Colonic mucosa (tissue), 4 donors: ENCODE results near the gene SYNE1. TPM values are rescaled to one million over a fixed set of nuclear protein-coding genes. Genes with fewer than 3 reads are reported as not detected.
A peak's percentile ranks its signal among the peaks of the same experiment; 100 is the strongest.

Source experiments
- DNase-seq: peaks from one replicate; pipeline ENCODE4 v3.0.0-alpha.2; 2020
- H3K27ac ChIP-seq: fragments of 200-600 bp; one replicate; pipeline ENCODE4 v1.8.0; 2021
- H3K27me3 ChIP-seq: fragments of 200-600 bp; one replicate; pipeline ENCODE4 v1.8.0; 2021
- H3K36me3 ChIP-seq: fragments of 200-600 bp; one replicate; pipeline ENCODE4 v1.8.0; 2021
- H3K4me1 ChIP-seq: fragments of 200-600 bp; one replicate; pipeline ENCODE4 v1.8.0; 2021; ENCODE audit warnings: mild to moderate bottlenecking
- H3K4me3 ChIP-seq: fragments of 200-600 bp; one replicate; pipeline ENCODE4 v1.8.0; 2021
- H3K9ac ChIP-seq, 2 donors: one replicate each; pipeline ENCODE4 v1.7.0; 2013; ENCODE audit warnings: control low read depth in 2 of 2, low read depth in 2 of 2, low read length in 2 of 2
- H3K9me3 ChIP-seq: fragments of 200-600 bp; one replicate; pipeline ENCODE4 v1.8.0; 2021
- intact Hi-C: fragments of 100-400 bp; cut with DNase I; formaldehyde crosslinking; loops from one replicate; pipeline ENCODE4 v1.14.1; 2022
- total RNA-seq, 2 donors: library from RNA; stranded (reverse); fragmentation: NEBNext Ultra II Directional in 1 of 2; extraction: Animal tissue kit (Norgen Biotek cat#: 25700) in 1 of 2; gene quantifications; one replicate each; pipeline ENCODE4 v1.2.1, GENCODE V29; 2021
- TF ChIP-seq, protein P1 (sequence below): fragments of 200-600 bp; IDR thresholded peaks from one replicate; pipeline ENCODE4 v1.8.0; 2022; ENCODE audit warnings: antibody characterized with exemption, mild to moderate bottlenecking
- donor health status: healthy.
- donor health status: DM: no; HTN: no; CAD: no.
- donor health status: DM: no; HTN: no; CAD: no.

The SYNE1 gene
- total RNA-seq, 2 donors from 2014 or later, result 11.6 to 23.7 TPM

DNA sequence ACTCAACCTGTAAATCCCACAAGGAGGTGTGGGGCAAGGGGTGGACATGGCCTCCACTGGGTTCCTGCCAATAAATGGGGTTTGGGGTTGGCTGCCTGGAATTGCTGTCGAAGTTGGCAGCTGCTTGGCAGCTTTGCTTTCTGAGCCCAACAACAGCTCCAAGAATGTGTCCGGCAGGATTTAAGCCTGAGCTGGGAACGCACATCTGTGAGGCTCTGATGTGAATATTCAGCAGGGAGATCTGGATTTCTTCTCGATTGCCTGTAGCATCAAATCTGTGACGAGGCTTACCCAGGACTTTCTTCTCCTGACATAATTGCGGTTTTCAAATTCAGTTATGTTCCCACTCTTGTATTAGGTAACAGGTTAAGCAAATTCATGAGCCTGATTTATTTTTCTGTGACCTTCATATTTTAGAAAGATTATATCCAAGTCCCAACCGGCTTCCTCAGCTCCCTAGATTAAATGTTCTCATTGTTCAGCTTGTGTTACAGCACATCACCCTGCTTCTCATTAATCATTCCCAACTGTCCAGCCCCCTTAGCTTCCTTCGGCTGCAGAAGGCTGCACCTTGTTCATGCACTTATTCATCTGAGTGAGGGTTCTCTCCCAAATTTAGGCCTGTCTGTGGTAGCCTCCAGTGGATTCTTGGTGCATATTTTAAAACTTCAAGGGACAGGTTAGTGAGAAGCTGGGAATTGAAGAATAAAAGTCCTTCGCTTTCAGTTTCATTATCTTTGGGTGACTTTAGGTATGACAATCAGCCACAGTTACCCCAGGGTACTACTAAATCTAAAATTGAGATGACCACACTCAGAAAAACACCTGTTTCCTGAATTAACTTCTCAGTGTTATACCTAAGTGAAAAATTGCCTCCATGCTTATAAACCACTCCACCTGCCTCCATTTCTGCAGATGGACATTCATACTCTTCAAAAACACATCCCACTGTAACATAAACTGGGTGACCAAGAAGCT lies 519.7 kb downstream of the SYNE1 start:
- Histone ChIP-seq H3K27ac (no peak overlapping the region), H3K4me3 (no peak overlapping the region), H3K9ac (no peak overlapping the region), H3K9me3 (no peaks in the 10 kb centered on the region), H3K36me3 (no peaks in the 10 kb centered on the region), H3K4me1 (no peaks in the 10 kb centered on the region), H3K27me3 (no peaks in the 10 kb centered on the region)
- TF ChIP-seq, protein P1, sequence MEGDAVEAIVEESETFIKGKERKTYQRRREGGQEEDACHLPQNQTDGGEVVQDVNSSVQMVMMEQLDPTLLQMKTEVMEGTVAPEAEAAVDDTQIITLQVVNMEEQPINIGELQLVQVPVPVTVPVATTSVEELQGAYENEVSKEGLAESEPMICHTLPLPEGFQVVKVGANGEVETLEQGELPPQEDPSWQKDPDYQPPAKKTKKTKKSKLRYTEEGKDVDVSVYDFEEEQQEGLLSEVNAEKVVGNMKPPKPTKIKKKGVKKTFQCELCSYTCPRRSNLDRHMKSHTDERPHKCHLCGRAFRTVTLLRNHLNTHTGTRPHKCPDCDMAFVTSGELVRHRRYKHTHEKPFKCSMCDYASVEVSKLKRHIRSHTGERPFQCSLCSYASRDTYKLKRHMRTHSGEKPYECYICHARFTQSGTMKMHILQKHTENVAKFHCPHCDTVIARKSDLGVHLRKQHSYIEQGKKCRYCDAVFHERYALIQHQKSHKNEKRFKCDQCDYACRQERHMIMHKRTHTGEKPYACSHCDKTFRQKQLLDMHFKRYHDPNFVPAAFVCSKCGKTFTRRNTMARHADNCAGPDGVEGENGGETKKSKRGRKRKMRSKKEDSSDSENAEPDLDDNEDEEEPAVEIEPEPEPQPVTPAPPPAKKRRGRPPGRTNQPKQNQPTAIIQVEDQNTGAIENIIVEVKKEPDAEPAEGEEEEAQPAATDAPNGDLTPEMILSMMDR, result no peak
- intact Hi-C loops, result no loop called here
- no peak for DNase-seq

DNA sequence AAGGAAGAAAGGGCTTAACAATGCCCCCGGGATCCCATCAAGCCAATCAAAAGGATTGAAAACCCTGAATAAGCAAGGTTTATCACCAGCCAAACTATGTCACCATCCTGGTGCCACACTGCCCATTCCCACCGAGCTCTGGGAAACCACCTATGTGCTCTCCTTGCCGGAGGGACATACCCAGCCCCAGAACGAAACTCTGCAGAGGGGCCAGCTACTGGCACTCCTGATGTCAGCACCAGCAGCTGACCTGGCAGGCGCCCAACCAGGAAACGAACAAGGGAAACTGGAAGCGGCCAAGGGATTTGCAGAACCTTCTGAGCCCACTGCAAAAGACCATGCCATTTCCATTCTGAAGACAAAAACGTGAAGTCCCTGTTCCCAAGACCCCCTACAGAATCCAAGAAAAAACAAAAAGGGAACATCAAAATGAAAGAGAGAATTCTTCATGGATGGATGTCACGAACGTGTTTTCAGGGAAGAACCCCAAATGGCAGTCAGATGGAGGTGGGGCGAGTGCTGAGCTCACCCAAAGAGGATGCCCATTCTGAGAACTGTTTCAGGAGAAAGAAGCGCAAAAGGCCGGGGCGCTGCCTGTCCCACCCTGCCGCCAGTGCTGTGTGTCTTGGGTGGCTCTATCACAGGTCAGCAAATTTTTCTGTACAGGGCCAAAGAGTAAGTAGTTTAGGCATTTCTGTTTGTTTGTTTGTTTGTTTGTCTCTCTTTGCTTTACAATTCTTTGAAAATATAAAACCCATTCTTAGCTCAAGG lies 524.5 kb downstream of the SYNE1 start:
- Histone ChIP-seq H3K27me3 (peaks cover 3% of the 10 kb centered on the region), H3K36me3 (no peaks in the 10 kb centered on the region), H3K27ac (no peak overlapping the region), H3K9ac (no peak overlapping the region), H3K4me3 (no peak overlapping the region), H3K4me1 (no peaks in the 10 kb centered on the region), H3K9me3 (no peaks in the 10 kb centered on the region)
- intact Hi-C loops, result no loop called here
- TF ChIP-seq, protein P1, result no peak
- peak; percentile 48 for DNase-seq

DNA sequence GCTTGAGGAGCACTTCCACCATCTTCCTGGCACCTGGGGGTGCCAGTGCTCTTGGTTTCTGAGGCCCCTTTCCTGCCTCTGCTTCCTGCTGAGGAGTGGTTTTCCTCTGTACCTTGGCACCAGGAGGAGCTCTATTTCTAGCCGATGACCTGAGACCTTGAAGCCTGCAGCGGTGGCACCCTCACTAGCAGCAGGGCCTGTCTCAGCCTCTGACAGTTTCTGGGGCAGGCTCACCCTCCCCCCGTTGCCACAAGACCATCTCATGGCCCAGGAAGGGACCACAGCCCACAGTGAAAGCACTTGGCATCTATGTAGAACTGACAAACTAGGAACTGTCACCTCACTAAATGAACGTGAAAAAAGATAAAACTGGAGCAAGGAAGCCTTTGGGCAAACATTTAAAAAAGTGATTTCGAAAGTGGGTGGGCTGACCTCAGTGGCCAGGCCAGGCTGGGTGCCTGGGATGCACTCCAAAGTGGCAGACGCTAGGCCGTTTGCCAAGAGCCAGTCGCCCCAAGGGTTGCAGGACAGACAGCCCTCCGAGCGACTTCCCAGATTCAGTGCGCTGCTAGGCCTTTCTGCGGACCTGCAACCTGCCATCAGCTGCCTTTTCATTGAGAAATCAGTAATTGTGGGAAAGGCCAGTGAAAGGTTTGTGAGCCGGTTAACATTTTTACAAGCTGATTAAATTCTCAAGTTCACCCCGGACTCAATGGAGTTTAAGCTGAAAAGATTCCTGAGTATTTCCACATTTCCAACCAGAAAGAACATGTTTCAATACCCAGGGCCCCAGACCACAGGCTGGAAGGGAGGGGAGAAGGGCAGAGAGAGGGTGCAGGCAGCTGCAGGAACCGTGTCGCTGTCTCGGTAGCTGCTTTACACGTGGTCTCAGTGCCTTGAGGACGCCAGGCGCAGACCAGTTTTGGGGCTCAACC lies 526.0 kb downstream of the SYNE1 start:
- Histone ChIP-seq H3K36me3 (no peaks in the 10 kb centered on the region), H3K4me3 (no peak overlapping the region), H3K4me1 (no peaks in the 10 kb centered on the region), H3K9me3 (no peaks in the 10 kb centered on the region), H3K27me3 (peaks cover 3% of the 10 kb centered on the region), H3K27ac (no peak overlapping the region), H3K9ac (no peak overlapping the region)
- intact Hi-C loops, result no loop called here
- TF ChIP-seq, protein P1, result no peak
- DNase-seq, result no peak

DNA sequence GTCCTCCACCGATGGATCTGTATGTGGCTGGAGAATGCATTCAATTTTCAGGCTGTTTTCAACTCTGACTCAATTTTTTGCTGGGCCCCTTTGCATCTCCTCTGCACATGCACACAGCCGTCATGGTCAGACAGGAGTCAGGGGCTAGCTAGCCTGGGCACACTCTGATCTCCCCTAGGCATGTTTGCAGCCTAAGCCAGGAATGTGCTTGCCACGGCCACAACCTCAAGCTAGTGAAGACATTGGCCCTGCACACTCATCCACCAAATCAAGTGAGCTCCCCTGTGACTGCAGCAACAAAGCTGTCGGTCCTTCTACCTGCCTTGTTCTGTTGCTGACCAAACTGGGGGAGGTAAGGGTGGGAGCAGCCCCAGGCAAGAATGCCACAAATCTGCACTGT lies 529.2 kb downstream of the SYNE1 start:
- no peak overlapping the region for H3K27ac ChIP-seq
- intact Hi-C loops, result no loop called here
- no peak overlapping the region for H3K9ac ChIP-seq
- no peak for DNase-seq
- H3K4me1 ChIP-seq, result no peaks in the 10 kb centered on the region
- peaks cover 3% of the 10 kb centered on the region for H3K27me3 ChIP-seq
- H3K36me3 ChIP-seq, result no peaks in the 10 kb centered on the region
- TF ChIP-seq, protein P1, result no peak
- H3K4me3 ChIP-seq, result no peak overlapping the region
- no peaks in the 10 kb centered on the region for H3K9me3 ChIP-seq

DNA sequence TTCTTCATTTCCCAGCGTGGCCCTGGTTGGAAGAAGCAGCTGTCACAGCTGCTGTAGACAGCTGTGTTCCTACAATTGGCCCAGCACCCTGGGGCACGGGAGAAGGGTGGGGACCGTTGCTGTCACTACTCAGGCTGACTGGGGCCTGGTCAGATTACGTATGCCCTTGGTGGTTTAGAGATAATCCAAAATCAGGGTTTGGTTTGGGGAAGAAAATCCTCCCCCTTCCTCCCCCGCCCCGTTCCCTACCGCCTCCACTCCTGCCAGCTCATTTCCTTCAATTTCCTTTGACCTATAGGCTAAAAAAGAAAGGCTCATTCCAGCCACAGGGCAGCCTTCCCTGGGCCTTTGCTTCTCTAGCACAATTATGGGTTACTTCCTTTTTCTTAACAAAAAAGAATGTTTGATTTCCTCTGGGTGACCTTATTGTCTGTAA lies 537.0 kb downstream of the SYNE1 start:
- TF ChIP-seq, protein P1, result no peak
- Histone ChIP-seq H3K27me3 (no peaks in the 10 kb centered on the region), H3K9ac (no peak overlapping the region), H3K27ac (no peak overlapping the region), H3K4me1 (no peaks in the 10 kb centered on the region), H3K36me3 (no peaks in the 10 kb centered on the region), H3K9me3 (no peaks in the 10 kb centered on the region), H3K4me3 (no peak overlapping the region)
- DNase-seq, result peak; percentile 27
- intact Hi-C loops, result no loop called here
